NCI-H146 (cell line): Measurements from ENCODE around the gene EMC8.
"Not testable (repeated sequence)": the region's sequence is repeated elsewhere in the genome, so short reads cannot be mapped to it uniquely, and the experiment has no call there.

Experiments used
- DNase-seq: peaks from one replicate; lab custom pipeline; 2025; lab: John Stamatoyannopoulos, UW

EMC8 gene

DNA sequence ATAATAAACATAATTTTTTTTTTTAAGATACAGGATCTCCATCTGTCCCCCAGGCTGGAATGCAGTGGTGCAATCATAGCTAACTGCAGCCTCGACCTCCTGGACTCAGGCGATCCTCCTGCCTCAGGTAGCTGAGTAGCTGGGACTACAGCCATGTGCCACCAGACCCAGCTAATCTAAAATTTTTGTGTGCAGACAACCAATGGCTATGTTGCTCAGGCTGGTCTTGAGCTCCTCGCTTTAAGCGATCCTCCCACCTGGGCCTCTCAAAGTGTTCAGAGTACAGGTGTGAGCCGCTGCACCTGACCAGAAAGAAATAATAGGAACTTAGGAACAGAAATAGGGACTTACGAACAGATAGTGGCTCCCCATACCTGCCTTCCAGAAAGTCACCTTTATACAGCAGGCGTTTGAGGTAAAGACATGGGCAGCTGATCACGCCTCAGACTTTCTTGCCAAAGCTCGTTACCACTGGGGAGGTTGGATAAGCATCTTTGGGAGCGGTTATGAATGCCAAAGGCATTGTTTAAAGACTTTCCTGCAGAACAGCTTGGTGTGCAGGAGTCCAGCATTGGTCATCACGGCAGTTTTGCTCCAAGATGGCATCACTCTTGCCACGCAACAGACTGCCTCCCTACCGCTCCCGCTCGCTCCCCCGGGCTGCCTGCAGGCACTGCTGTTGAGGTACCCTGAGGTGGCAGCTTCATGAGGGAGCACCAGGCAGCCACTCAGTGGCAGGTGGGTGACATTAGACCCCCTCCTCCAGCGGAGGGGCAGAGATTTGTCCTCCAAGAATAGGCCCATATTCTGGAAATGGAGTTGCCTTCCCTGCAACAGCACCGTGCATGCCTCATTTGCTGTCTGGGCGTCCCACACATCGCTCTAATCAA lies 13.7 kb upstream of the EMC8 start:
- DNase-seq: no peak

DNA sequence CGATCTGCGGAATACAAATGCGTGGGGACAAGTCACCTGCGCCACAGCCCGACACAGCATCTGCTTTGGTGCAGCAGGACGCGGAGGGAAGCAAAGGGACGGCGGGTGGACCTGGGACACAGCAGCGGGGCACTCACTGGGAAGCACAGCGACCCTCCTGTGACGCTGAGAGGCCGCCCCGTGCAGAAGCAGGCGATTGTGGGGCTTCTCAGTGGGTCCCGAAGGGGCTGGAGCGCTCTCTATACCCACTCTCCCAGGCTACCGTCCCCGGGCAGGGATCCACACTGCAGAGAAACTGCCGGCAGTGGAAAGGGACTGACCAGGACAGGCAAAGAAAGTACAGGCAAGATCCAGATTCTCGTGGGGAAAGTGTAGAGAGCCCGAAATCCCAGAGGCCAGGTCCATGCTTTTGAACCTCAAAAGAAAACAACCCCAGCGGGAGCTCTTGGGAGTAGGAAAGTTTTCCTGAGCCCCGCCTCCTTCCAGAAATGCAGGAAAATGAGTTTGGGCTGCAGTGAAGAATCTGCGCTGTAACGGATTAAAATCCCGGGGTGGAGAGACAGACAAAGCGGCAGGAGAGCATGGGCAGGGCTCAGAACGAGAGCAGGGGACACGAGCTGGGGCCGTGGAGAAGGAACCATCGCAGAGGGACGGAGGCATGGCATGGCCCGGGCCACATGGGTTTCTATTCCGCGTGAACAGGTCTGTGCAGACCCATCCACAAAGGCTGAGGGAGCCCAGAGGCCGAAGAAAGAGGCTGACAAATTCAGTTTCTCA lies 12.9 kb upstream of the EMC8 start:
- DNase-seq: no peak

DNA sequence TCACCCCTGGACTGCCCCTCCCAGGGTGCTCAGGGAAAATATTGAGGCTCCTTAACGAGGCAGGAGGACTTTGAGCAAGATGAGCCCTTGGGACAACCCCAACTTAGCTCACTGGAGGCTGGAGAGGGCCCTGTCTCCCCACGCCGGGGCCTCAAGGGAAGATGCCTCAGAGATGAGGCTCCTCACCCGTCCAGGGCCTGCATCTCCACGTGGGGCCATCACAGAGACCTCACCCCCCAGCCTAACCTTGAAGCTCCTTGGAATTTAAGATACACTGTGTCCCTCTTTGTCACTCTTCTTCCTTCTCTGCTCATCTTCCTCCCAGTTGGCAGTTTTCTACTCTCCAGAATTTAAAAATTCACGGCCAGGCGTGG lies 11.4 kb upstream of the EMC8 start:
- no peak for DNase-seq

DNA sequence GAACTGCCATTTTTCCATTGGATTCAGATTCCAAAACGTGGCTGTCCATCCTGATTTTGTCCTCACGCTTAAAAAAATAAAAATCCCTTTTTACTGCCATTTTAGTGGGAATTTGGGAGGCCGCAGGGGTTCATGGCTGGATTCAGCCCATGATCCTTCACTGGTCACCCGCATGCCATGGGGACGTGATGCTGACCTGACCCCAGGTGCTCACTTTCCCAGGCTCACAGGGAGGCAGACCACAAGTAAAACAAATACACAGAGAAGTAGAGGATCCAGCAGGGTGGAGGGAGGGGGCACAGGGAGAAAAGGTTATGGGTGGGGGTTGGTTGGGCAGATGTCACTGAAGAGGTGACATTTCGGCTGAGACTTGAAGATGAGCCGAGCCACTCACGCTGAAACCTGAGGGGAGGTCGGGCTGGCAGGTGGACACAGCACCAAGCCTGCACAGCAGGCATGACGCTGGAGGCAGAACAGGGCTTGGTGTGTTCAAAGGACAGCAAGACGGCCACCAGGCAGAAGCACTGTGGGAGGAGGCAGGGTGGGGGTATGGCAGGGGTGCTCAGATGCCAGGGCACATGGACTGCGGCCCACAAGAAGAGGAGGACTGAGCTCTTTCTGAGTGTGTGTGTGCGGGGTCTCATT lies 10.9 kb upstream of the EMC8 start:
- DNase-seq: no peak

DNA sequence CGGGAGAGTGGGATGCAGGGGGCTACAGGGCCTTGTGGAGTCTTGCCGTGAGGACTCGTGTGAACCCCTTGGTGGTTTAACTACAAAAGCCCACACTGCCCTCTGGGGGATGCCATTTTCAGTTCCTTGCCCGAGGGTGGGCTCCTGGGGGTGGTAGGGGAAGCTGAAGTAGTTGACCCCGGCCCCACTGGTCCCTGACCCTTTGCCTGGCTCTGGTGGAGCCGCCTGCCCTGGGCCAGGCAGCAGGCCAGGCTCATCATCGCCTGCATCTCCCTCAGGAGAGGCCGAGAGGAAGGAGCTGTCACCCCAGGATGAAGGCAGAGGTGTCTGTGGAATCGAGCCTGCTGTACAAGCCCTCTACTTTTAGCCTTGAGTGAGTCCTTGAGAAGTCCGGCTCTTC lies 10.3 kb upstream of the EMC8 start:
- DNase-seq: no peak

DNA sequence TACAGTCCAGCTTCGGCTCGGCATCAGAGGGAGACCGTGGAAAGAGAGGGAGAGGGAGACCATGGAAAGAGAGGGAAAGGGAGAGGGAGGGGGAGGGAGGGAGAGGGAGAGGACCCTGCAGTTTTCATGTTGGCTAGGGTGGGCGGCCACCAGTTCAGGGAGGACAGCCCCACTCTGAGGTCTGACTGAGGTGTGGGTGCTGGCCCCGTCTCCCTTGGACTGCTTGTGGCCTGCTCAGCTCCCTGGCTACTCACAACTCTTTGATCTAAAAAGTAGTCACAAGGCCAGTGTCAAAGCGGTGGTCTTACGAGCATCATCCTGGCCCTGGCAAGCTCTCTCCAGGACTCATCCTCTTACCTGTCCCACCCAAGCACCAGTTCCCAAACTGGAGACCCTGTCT lies 9.6 kb upstream of the EMC8 start:
- no peak for DNase-seq

DNA sequence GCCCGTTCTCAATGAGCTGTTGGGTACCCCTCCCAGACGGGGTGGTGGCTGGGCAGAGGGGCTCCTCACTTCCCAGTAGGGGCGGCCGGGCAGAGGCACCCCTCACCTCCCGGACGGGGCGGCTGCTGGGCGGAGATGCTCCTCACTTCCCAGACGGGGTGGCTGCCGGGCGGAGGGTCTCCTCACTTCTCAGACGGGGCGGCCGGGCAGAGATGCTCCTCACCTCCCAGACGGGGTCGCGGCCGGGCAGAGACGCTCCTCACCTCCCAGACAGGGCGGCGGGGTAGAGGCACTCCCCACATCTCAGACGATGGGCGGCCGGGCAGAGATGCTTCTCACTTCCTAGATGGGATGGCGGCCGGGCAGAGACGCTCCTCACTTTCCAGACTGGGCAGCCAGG lies 8.8 kb upstream of the EMC8 start:
- not testable (repeated sequence) for DNase-seq

DNA sequence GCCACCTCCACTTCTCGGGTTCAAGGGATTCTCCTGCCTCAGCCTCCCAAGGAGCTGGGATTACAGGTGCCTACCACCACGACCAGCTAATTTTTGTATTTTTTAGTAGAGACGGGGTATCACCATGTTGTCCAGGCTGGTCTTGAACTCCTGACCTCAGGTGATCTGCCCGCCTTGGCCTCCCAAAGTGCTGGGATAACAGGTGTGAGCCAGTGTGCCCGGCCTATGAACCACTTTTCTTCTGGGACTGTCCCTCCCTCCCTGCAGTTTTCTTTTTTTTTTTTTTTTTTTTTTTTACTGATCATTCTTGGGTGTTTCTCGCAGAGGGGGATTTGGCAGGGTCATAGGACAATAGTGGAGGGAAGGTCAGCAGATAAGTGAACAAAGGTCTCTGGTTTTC lies 8.0 kb upstream of the EMC8 start:
- not testable (repeated sequence) for DNase-seq

DNA sequence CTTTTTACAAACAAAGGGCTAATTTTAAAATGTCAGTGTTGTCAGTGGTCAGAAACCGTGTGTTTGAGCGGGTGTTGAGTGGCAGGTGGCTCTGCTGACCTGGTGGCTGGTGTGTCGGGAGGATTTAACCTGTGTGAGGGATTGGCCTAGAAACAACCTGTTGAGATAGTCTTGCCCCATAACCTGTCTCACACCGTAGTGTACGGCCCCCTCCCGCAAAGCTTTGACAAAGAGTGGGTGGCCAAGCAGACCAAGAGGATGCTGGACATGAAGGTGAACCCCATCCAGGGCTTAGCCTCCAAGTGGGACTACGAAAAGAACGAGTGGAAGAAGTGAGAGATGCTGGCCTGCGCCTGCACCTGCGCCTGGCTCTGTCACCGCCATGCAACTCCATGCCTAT lies 7.2 kb upstream of the EMC8 start:
- DNase-seq: no peak

DNA sequence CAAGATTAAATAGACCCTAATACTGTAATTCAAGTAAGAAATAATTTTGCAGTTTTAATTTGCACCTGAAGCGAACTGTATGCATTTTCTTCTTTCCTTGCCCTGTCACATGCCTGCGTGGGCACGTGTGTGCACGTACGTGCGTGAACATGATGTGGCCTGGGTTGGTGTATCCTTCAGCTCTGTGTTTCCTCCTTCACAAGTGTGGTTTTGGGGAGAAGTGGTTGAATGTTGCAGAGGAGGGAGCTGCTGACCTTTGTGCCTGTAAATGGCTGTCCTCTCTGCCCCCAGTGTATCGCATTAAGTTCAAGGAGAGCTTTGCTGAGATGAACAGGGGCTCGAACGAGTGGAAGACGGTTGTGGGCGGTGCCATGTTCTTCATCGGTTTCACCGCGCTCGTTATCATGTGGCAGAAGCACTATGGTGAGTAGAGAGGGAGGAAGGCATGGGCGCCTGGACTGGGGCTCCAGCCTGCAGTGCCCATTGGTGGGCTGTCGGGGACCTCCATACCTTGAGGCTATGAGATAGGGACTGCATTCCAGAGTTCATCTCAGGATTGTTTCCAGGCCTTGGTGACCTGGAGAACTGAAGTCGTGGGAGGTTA lies 6.2 kb upstream of the EMC8 start:
- DNase-seq: no peak

DNA sequence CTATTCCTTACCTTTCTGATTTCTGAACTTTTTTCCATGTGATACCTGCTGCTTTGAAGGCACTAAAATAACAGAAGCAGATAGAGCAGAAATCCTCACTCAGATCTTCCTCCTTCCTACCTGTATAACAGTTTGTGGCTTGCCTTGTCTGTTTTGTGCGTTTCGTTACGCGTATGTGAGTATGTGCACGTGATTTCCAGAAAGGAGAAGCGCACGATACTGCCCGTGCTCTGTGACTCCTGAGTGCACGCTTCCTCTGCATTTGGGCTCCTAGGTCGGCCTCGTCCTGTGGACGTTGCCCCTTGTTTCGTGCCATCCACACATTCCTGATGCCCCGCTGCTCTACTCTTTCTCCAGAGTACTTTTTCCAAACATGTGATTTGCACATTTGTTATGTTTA lies 4.2 kb upstream of the EMC8 start:
- DNase-seq: no peak

DNA sequence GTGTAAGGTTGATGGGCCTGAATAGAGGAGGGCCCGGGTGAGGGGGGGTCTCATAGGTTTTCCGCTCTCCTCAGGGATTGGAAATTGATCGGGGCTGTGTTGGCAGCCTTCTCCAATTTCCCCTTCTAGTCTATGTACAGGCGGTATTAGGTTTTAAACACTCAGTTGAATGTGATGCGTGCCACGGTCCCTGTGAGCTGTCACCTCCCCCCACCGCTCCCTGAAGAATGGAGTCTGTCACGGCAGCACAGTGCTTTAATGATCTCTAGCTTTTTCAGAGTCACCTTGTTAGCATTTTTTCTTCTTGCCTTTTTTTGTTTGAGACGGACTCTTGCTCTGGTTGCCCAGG lies 951 bp upstream of the EMC8 start:
- DNase-seq: peak; percentile 32

DNA sequence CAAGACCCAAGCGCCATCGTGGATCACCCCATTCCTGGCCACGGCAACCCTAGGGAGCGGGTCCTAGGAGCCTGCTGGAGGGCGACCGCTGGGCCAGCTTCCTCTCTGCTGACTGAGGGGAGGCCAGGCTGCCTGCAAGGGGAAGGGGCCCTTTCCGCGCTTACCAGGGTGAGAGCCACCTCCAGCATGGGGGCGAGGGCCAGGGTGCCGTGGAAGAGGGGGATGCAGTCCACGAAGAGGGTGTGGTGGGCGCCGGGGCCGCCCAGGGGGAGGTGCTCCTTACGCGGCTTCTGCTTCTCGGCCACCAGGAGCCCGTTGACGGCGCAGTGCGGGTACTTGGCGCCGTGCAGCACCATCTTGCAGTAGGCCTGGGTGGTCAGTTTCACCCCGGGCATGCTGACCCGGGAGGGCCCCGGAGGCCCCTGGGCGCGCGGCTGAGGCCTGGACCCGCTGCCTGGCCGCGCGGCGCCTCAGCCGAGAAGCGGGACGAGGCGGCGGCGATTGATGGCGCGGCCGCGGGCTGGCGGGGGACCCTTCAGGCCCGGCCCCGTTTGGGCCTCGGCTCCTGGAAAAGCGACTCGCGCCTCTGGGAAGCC lies 345 bp downstream of the EMC8 start:
- peak; percentile 16 for DNase-seq

DNA sequence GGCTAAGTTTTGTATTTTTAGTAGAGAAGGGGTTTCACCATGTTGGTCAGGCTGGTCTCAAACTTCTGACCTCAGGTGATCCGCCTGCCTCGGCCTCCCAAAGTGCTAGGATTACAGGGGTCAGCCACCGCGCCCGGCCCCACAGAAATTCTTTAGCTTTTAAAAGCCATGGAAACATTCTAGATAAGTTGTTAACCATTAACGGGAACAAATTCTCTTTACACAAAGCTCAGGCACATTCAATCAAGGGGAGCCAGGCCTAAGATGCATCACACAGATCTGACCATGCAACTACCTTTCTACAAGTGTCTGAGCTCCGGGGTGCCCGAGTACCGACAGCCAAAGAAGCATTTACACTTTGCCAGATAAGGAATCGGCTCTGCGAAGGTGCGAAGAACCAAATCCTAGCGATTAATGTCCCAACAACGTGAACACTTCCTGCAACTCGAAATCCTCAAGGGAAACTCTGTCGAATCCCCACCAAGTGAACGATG lies 1.0 kb downstream of the EMC8 start:
- no peak for DNase-seq

DNA sequence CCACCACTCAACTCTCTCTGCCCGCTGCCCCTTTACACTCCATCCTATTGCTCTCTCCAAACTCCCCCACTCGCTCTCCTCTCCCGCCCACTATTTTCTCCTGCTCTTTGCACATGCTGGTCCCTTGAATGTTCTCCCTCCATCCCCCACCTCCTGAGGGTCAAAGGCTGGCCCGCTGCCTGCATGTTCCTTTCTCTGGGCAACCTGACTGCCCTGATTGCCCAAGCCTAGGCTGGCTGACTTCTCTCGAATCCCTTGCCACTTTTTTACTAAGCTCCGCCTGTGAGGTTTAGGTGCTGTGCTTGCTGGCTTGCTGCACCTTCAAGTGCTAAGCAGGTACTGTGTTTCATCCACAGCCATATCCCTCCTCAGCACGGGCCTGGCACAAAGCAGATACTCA lies 2.7 kb downstream of the EMC8 start:
- no peak for DNase-seq

DNA sequence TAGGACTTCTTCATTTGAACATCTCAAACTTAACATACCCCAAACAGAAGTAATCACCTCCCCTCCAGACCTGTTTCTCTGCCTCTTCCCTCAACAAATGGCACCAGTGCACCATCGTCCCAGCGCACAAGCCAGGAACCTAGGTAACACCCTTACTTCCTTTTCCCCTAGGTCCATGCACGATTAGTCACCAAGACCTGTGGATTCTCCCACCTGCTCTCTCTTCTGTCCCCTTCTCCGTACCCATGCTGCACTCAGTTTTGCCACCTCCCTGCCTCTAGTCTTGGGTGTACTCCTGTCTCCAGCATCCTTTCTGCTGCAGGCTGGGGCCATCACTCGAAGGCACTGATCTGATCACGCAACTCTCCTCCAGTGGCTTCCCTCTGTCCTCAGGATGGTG lies 3.2 kb downstream of the EMC8 start:
- DNase-seq: no peak

DNA sequence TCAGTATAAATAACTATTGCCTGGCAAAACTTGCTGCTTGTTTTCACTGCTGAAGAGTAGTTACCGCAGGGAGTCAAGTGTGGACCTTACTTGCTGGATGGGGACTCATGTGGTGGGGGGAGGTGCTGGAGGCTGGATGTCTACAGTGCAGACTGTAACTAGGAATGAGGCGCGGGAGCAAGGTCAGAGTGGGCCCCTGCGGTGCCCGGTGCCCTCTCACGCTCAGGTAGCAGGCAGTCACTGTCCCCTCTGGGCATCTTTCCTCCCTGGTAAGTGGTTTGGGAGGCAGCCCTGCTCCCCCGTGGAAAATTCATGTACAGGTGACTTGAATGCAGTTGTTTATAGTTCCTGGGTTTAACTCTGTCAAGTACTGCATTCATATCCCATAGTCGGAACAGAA lies 4.6 kb downstream of the EMC8 start:
- no peak for DNase-seq

DNA sequence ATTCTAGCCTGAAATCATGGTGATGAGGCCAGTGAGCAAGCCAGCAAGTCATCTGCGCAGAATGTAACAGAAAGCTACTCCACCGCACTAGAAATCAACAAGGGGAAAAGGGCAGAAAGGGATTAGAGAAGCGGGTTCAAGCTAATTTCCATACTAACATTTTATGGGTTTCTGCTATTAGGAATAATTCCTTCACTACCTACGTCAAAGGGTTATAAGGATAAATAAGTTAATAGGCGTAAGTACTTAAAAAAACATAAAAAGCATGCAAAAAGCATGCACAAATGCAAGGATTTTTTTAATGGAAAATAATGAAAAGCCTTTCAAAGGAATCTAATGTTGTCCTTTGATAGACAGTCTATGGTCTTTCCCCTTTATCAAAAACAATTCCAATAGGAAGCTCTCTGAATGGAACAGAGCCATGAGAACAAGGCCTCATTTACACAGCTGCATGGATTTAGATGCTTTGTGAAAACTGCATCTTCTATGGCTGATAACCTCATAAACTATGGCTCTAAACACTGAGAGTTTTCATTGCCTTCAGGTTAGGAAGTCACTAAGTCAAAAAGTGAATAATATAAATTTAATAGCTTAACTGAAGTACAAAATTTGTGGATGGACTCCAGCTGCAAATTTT lies 5.6 kb downstream of the EMC8 start:
- DNase-seq: no peak

DNA sequence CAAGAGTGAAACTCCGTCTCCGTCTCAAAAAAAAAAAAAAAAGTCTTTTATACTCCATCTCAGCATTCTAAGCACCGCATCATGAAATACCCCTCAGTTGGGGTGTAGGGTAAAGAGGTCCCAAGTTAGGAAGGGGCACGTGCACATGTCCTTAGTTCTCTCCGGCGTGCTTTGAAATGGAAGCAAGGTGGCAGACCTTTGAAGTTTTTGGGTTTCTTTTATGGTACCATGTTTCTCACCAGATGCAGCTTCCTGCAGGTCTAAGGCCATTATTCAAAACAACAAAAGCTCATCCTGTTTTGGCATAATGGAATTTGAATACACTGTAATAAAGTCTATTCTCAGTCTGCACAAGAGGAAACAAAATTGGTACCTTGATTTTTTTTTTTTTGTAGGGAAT lies 9.6 kb downstream of the EMC8 start:
- DNase-seq: no peak

DNA sequence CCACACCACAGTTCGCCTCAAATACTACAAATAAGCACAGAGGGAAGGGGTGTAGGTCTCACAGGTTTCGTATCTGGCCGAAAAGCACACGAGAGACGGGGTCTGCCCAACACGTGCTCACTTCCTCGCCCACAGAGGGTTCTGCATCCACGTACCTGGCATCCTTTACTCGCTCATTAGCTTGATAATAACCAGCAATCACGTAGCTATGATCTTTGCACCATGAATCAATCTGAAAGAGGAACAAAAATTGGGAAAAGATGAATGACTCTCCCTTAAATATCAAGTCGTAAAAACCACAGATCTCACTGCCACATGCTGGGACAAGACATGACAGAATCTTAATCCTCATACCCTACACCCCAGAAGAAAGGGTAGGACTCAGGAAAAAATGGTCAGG lies 10.5 kb downstream of the EMC8 start:
- no peak for DNase-seq

DNA sequence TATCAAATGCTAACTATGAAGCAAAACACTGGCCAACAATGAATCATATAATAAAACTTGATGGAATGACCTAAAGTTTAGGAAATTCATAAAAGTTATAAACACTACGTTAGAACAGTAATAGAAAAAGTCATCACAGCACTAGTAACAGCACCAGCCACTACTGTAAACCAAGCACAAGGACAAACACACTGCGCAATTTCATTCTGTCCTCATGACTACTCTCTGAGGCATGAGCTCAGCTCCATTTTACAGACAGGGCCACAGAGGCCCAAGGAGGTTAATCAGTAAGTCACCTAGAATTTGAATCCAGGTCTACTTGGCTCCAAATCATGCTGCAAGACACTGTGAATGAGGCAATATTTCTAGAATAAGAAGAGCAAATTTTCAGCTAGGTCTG lies 13.4 kb downstream of the EMC8 start:
- DNase-seq: no peak

DNA sequence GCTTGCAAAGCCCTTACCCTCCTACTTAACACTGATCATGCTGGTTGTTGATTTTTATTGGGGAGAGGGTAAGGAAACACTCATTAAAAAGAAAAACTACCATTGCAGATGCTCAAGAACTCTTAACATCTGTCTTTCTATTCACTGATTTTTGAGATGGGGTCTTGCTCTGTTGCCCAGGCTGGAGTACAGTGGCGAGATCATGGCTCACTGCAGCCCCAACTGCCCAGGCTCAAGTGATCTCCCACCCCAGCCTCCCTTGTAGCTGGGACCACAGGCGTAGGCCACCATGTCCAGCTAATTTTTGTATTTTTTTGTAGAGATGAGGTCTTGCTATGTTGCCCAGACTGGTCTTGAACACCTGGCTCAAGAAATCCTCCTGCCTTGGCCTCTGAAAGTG lies 14.5 kb downstream of the EMC8 start:
- DNase-seq: no peak
